Mucosa of descending colon (tissue), 3 donors: ENCODE measurements around the gene DCAF15. TPM values are rescaled to one million over a fixed set of nuclear protein-coding genes. Genes with fewer than 3 reads are reported as not detected.

Experiments
- ATAC-seq: fragments of 200-7000 bp; cut with Tn5 transposase; one replicate; pipeline ENCODE4 v1.9.1; 2020; ENCODE audit warnings: mild to moderate bottlenecking, moderate library complexity
- DNase-seq, 3 donors: peaks; one replicate each; pipeline ENCODE4 v3.0.0-alpha.2; 2020
- H3K36me3 ChIP-seq: fragments of 200-600 bp; one replicate; pipeline ENCODE4 v1.8.0; 2021; ENCODE audit warnings: low read depth, mild to moderate bottlenecking
- H3K4me1 ChIP-seq: fragments of 200-600 bp; one replicate; pipeline ENCODE4 v1.8.0; 2021; ENCODE audit warnings: low read depth, mild to moderate bottlenecking
- H3K4me3 ChIP-seq: fragments of 200-600 bp; one replicate; pipeline ENCODE4 v1.8.0; 2021; ENCODE audit warnings: mild to moderate bottlenecking
- H3K9me3 ChIP-seq: fragments of 200-600 bp; one replicate; pipeline ENCODE4 v1.8.0; 2021; ENCODE audit warnings: mild to moderate bottlenecking
- CTCF ChIP-seq: fragments of 200-600 bp; IDR thresholded peaks from one replicate; pipeline ENCODE4 v1.8.0; 2022; ENCODE audit warnings: antibody characterized with exemption, mild to moderate bottlenecking
- intact Hi-C, 2 donors: fragments of 100-400 bp; cut with DNase I in 1 of 2; cut with micrococcal nuclease in 1 of 2; formaldehyde crosslinking; loops; one replicate each; pipeline versions ENCODE4 v1.11.0 to v1.11.1; 2022; cut with DNase I, micrococcal nuclease
- total RNA-seq, 3 donors: library from RNA; stranded (reverse); fragmentation: NEBNext Ultra II Directional in 2 of 3; extraction: Animal tissue kit (Norgen Biotek cat#: 25700) in 2 of 3; gene quantifications; one replicate each; pipeline versions ENCODE4 v1.2.1 to v1.2.4, GENCODE V29; 2021 to 2023
- donor health status: DM: no; HTN: no; CAD: no; lungs with moderate emphysema.
- donor health status: DM: no; HTN: no; CAD: no.
- donor health status: DM: no; HTN: yes; CAD: no.

The DCAF15 gene
- total RNA-seq, 3 donors from 2014 or later: 26.4 to 35.2 (median 34.7) TPM

- intact Hi-C loops: no loop called here
- Histone ChIP-seq H3K4me1 (peaks cover 10% of the 10 kb centered on the region), H3K36me3 (peaks cover 12% of the 10 kb centered on the region), H3K4me3 (no peak overlapping the region), H3K9me3 (no peaks in the 10 kb centered on the region)
- ATAC-seq (no peak), DNase-seq (no peak)
- no peak for TF ChIP-seq CTCF
Observed at GRCh38 chr19:13958043-13958442, 5.7 kb downstream of the DCAF15 start.

GRCh38 chr19:13959141-13959961, 7.0 kb downstream of the DCAF15 start:
- intact Hi-C loops: no loop called here
- Histone ChIP-seq H3K36me3 (peaks cover 12% of the 10 kb centered on the region), H3K9me3 (no peaks in the 10 kb centered on the region), H3K4me1 (no peaks in the 10 kb centered on the region), H3K4me3 (no peak overlapping the region)
- TF ChIP-seq CTCF: no peak
- DNase-seq: peak in 1 of 3 donors; percentile 46
- ATAC-seq: no peak

GRCh38 chr19:13959962-13960862, 7.9 kb downstream of the DCAF15 start:
- no peaks in the 10 kb centered on the region for H3K4me1 ChIP-seq
- no peak for TF ChIP-seq CTCF
- no peaks in the 10 kb centered on the region for H3K9me3 ChIP-seq
- ATAC-seq (peak; percentile 29), DNase-seq (no peak)
- intact Hi-C loops: no loop called here
- H3K4me3 ChIP-seq: no peak overlapping the region
- peaks cover 12% of the 10 kb centered on the region for H3K36me3 ChIP-seq

- DNase-seq (no peak), ATAC-seq (no peak)
- no peak for TF ChIP-seq CTCF
Observed at GRCh38 chr19:13960863-13961784, 8.8 kb downstream of the DCAF15 start.

More at GRCh38 chr19:13960863-13961784, 8.8 kb downstream of the DCAF15 start:
- Histone ChIP-seq H3K9me3 (no peaks in the 10 kb centered on the region), H3K4me3 (no peak overlapping the region), H3K36me3 (peaks cover 4% of the 10 kb centered on the region), H3K4me1 (no peaks in the 10 kb centered on the region)
- intact Hi-C loops: no loop called here
